GM23338 (cell line): ENCODE results near the gene IQSEC3. TPM values are rescaled to one million over a fixed set of nuclear protein-coding genes. Genes with fewer than 3 reads are reported as not detected.

Source experiments
- EZH2 ChIP-seq: fragments of 200-600 bp; sonication (generic); IDR thresholded peaks from one replicate; pipeline ENCODE4 v1.8.0; 2017; ENCODE audit warnings: antibody characterized with exemption, mild to moderate bottlenecking, low read depth; ENCODE audit not compliant: unreplicated experiment
- EZH2phosphoT487 ChIP-seq: fragments of 200-600 bp; sonication (generic); IDR thresholded peaks from one replicate; pipeline ENCODE4 v1.8.1; 2018; ENCODE audit warnings: antibody characterized with exemption; ENCODE audit not compliant: unreplicated experiment
- JUNB ChIP-seq: IDR thresholded peaks from one replicate; pipeline ENCODE4 v1.6.1; 2016; ENCODE audit warnings: antibody characterized with exemption; ENCODE audit not compliant: unreplicated experiment
- NANOG ChIP-seq: IDR thresholded peaks from 2 replicates; pipeline ENCODE4 v1.6.1; 2016; ENCODE audit warnings: antibody characterized with exemption, borderline replicate concordance
- POLR2AphosphoS5 ChIP-seq: IDR thresholded peaks from 2 replicates; pipeline ENCODE4 v1.6.1; 2016; ENCODE audit warnings: antibody characterized with exemption, low read depth
- ZNF331 ChIP-seq: fragments of 250-450 bp; sonication (Bioruptor Pico); IDR thresholded peaks from 2 replicates; pipeline ENCODE4 v1.5.0; 2020; ENCODE audit warnings: low read depth, mild to moderate bottlenecking, moderate library complexity
- polyA plus RNA-seq: library from polyadenylated mRNA; unstranded; fragments of >200 nt; fragmentation: Nextera tagmentation; extraction: Ambion mirVana; gene quantifications from 2 replicates; pipeline ENCODE4 v1.2.1, GENCODE V29; 2016
- total RNA-seq: library from RNA; depleted of rRNA; stranded (reverse); fragments of >200 nt; shearing (Covaris generic); gene quantifications from 2 replicates; pipeline ENCODE4 v1.2.3, GENCODE V29; 2014
- TF ChIP-seq, protein P1 (sequence below): fragments of 250-450 bp; sonication (Bioruptor Pico); IDR thresholded peaks from 2 replicates; pipeline ENCODE4 v1.5.0; 2020; ENCODE audit warnings: mild to moderate bottlenecking, moderate library complexity
- TF ChIP-seq, protein P2 (sequence below), 2 experiments: fragments of 200-600 bp in 1 of 2; sonication (generic) in 1 of 2; conservative IDR thresholded peaks; 2 replicates each; pipeline versions ENCODE4 v1.5.1 to v1.6.1; 2016 to 2017; ENCODE audit warnings: antibody characterized with exemption in 2 of 2, low read depth in 2 of 2, mild to moderate bottlenecking in 2 of 2, moderate library complexity in 1 of 2

Gene IQSEC3
- total and polyA plus RNA-seq, 2 experiments from 2014 or later, result 2.1 to 3.6 TPM

DNA sequence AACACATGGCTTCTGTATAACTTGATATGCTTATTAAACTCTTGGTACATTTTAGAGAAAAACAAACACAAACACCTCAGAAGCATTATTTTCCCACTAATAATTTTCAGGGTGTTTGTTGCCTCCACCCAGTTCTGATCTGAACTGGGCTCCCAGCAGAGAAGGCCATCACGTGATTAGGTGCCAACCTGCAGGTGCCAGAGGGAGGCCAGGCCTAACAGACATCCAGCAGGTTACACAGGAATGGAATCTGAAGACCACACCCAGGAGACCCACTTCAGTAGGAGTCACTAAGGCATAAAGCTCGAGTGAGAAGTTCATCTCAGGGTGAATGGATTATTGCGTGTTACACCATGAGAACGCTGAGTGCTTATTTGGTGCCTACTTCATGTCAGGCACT is 138.5 kb downstream of the IQSEC3 start (continued):
- TF ChIP-seq, protein P1, sequence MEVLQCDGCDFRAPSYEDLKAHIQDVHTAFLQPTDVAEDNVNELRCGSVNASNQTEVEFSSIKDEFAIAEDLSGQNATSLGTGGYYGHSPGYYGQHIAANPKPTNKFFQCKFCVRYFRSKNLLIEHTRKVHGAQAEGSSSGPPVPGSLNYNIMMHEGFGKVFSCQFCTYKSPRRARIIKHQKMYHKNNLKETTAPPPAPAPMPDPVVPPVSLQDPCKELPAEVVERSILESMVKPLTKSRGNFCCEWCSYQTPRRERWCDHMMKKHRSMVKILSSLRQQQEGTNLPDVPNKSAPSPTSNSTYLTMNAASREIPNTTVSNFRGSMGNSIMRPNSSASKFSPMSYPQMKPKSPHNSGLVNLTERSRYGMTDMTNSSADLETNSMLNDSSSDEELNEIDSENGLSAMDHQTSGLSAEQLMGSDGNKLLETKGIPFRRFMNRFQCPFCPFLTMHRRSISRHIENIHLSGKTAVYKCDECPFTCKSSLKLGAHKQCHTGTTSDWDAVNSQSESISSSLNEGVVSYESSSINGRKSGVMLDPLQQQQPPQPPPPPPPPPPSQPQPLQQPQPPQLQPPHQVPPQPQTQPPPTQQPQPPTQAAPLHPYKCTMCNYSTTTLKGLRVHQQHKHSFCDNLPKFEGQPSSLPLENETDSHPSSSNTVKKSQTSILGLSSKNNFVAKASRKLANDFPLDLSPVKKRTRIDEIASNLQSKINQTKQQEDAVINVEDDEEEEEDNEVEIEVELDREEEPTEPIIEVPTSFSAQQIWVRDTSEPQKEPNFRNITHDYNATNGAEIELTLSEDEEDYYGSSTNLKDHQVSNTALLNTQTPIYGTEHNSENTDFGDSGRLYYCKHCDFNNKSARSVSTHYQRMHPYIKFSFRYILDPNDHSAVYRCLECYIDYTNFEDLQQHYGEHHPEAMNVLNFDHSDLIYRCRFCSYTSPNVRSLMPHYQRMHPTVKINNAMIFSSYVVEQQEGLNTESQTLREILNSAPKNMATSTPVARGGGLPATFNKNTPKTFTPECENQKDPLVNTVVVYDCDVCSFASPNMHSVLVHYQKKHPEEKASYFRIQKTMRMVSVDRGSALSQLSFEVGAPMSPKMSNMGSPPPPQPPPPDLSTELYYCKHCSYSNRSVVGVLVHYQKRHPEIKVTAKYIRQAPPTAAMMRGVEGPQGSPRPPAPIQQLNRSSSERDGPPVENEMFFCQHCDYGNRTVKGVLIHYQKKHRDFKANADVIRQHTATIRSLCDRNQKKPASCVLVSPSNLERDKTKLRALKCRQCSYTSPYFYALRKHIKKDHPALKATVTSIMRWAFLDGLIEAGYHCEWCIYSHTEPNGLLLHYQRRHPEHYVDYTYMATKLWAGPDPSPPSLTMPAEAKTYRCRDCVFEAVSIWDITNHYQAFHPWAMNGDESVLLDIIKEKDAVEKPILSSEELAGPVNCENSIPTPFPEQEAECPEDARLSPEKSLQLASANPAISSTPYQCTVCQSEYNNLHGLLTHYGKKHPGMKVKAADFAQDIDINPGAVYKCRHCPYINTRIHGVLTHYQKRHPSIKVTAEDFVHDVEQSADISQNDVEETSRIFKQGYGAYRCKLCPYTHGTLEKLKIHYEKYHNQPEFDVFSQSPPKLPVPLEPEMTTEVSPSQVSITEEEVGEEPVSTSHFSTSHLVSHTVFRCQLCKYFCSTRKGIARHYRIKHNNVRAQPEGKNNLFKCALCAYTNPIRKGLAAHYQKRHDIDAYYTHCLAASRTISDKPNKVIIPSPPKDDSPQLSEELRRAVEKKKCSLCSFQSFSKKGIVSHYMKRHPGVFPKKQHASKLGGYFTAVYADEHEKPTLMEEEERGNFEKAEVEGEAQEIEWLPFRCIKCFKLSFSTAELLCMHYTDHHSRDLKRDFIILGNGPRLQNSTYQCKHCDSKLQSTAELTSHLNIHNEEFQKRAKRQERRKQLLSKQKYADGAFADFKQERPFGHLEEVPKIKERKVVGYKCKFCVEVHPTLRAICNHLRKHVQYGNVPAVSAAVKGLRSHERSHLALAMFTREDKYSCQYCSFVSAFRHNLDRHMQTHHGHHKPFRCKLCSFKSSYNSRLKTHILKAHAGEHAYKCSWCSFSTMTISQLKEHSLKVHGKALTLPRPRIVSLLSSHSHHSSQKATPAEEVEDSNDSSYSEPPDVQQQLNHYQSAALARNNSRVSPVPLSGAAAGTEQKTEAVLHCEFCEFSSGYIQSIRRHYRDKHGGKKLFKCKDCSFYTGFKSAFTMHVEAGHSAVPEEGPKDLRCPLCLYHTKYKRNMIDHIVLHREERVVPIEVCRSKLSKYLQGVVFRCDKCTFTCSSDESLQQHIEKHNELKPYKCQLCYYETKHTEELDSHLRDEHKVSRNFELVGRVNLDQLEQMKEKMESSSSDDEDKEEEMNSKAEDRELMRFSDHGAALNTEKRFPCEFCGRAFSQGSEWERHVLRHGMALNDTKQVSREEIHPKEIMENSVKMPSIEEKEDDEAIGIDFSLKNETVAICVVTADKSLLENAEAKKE (CRISPR knock-in tag), result no peak
- TF ChIP-seq JUNB (no peak), POLR2AphosphoS5 (no peak), ZNF331 (CRISPR knock-in tag) (no peak), NANOG (no peak), EZH2phosphoT487 (no peak), EZH2 (no peak)
- TF ChIP-seq, protein P2, sequence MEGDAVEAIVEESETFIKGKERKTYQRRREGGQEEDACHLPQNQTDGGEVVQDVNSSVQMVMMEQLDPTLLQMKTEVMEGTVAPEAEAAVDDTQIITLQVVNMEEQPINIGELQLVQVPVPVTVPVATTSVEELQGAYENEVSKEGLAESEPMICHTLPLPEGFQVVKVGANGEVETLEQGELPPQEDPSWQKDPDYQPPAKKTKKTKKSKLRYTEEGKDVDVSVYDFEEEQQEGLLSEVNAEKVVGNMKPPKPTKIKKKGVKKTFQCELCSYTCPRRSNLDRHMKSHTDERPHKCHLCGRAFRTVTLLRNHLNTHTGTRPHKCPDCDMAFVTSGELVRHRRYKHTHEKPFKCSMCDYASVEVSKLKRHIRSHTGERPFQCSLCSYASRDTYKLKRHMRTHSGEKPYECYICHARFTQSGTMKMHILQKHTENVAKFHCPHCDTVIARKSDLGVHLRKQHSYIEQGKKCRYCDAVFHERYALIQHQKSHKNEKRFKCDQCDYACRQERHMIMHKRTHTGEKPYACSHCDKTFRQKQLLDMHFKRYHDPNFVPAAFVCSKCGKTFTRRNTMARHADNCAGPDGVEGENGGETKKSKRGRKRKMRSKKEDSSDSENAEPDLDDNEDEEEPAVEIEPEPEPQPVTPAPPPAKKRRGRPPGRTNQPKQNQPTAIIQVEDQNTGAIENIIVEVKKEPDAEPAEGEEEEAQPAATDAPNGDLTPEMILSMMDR (conservative IDR thresholded peaks at IDR 0.05; ENCODE audit: low read depth in 2 of 2), result no peak
